ENCODE measurements around the gene SUFU. TPM values are rescaled to one million over a fixed set of nuclear protein-coding genes. Genes with fewer than 3 reads are reported as not detected.

Gene SUFU
- total and polyA plus RNA-seq, 7 donors, result 1.2 to 10.5 (median 6.6) TPM

- Histone ChIP-seq H3K4me1 (peaks cover 0 to 20% (median 11%) of the 10 kb centered on the region in 4 donors), H3K9me3 (no peaks in the 10 kb centered on the region), H3K27ac (no peak overlapping the region), H3K27me3 (no peaks in the 10 kb centered on the region), H3K4me3 (no peak overlapping the region), H3K36me3 (peaks cover 0 to 45% (median 0%) of the 10 kb centered on the region in 4 donors)
- peak; percentile 9 for DNase-seq
- TF ChIP-seq, protein P1, sequence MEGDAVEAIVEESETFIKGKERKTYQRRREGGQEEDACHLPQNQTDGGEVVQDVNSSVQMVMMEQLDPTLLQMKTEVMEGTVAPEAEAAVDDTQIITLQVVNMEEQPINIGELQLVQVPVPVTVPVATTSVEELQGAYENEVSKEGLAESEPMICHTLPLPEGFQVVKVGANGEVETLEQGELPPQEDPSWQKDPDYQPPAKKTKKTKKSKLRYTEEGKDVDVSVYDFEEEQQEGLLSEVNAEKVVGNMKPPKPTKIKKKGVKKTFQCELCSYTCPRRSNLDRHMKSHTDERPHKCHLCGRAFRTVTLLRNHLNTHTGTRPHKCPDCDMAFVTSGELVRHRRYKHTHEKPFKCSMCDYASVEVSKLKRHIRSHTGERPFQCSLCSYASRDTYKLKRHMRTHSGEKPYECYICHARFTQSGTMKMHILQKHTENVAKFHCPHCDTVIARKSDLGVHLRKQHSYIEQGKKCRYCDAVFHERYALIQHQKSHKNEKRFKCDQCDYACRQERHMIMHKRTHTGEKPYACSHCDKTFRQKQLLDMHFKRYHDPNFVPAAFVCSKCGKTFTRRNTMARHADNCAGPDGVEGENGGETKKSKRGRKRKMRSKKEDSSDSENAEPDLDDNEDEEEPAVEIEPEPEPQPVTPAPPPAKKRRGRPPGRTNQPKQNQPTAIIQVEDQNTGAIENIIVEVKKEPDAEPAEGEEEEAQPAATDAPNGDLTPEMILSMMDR (IDR thresholded peaks at IDR 0.05), result no peak
- TF ChIP-seq EP300 (IDR thresholded peaks at IDR 0.05), result no peak
- TF ChIP-seq POLR2A (IDR thresholded peaks at IDR 0.05), result no peak
- no peak for TF ChIP-seq POLR2AphosphoS5 (IDR thresholded peaks at IDR 0.05)
- intact Hi-C loops (cut with DNase I), result no loop called here
- 81 to 89% methylated on average over 5 of the region's 5 CpGs for WGBS, 2 donors
These were observed 177.9 kb downstream of the SUFU start for GRCh38 chr10:102681696-102682095.

GRCh38 chr10:102682416-102682815 lies 178.6 kb downstream of the SUFU start:
- H3K4me3 ChIP-seq, result no peak overlapping the region
- no peaks in the 10 kb centered on the region for H3K9me3 ChIP-seq
- peaks cover 0 to 45% (median 0%) of the 10 kb centered on the region in 4 donors for H3K36me3 ChIP-seq
- intact Hi-C loops (cut with DNase I), result no loop called here
- H3K27ac ChIP-seq, result no peak overlapping the region
- H3K4me1 ChIP-seq, result peaks cover 0 to 13% (median 6%) of the 10 kb centered on the region in 4 donors
- DNase-seq, result peak; percentile 41
- TF ChIP-seq EP300 (IDR thresholded peaks at IDR 0.05) (no peak), POLR2A (IDR thresholded peaks at IDR 0.05) (no peak), POLR2AphosphoS5 (IDR thresholded peaks at IDR 0.05) (no peak)
- TF ChIP-seq, protein P1 (IDR thresholded peaks at IDR 0.05), result no peak
- WGBS, 2 donors, result 56 to 84% methylated on average over 7 of the region's 7 CpGs
- H3K27me3 ChIP-seq, result no peaks in the 10 kb centered on the region

DNA sequence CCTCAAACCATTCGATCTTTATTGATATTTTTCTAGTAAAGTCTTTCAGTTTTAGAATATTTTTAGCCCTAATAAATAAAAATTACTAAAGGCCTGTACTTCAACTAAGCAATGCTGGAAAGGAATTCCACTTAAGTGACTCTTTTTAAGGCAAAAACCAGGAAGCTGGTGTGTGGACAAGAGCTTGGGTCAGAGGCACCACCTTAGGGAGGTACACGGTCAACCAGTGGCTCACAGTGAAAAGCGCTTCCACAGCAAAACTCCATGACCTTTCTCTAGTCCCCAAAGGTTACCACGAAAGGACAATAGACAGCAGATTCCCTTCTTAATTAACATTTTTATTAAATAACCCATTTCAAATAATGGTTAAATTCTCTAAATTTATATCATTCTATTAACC lies 179.2 kb downstream of the SUFU start:
- TF ChIP-seq EP300 (IDR thresholded peaks at IDR 0.05) (no peak), POLR2AphosphoS5 (IDR thresholded peaks at IDR 0.05) (no peak), POLR2A (IDR thresholded peaks at IDR 0.05) (no peak)
- TF ChIP-seq, protein P1 (IDR thresholded peaks at IDR 0.05), result no peak
- WGBS, 2 donors, result 92 to 95% methylated on average over 4 of the region's 4 CpGs

More for the DNA sequence above, 179.2 kb downstream of the SUFU start:
- no peak for DNase-seq
- no peak overlapping the region for H3K27ac ChIP-seq
- H3K36me3 ChIP-seq, result peaks cover 0 to 47% (median 0%) of the 10 kb centered on the region in 4 donors
- intact Hi-C loops (cut with DNase I), result no loop called here
- no peaks in the 10 kb centered on the region for H3K27me3 ChIP-seq
- no peaks in the 10 kb centered on the region for H3K9me3 ChIP-seq
- no peak overlapping the region for H3K4me3 ChIP-seq
- H3K4me1 ChIP-seq, result peaks cover 0 to 8% (median 4%) of the 10 kb centered on the region in 4 donors

Small RNA genes within 50 kb of the gene (small RNA-seq; reads per million reads assigned to genes)
- gene RNU6-43P, result 0 reads per million in 3 donors

Other genes starting within 250 kb of the SUFU start
- 10 to 100 TPM; 29.6 to 41.1 (median 36.0) TPM for gene NFKB2, start 108.3 kb upstream of the SUFU start, total RNA-seq
- 10 to 100 TPM in 2 of 3 donors, 1 to 10 TPM in 1; 5.4 to 41.5 (median 11.1) TPM for gene NFKB2, start 108.3 kb upstream of the SUFU start, polyA plus RNA-seq
- gene PSD, start 85.2 kb upstream of the SUFU start, total RNA-seq, result 100 to 1,000 TPM; 343 to 449 (median 417) TPM
- 10 to 100 TPM in 1 of 3 donors, 1 to 10 TPM in 1, under 1 TPM in 1; 0.69 to 23.3 (median 6.0) TPM for gene PSD, start 85.2 kb upstream of the SUFU start, polyA plus RNA-seq
- 10 to 100 TPM; 19.7 to 51.3 (median 34.2) TPM for gene FBXL15, start 83.1 kb upstream of the SUFU start, total RNA-seq
- 10 to 100 TPM; 19.0 to 36.7 (median 21.0) TPM for gene FBXL15, start 83.1 kb upstream of the SUFU start, polyA plus RNA-seq
- gene CUEDC2, start 71.4 kb upstream of the SUFU start, total RNA-seq, result 10 to 100 TPM; 65.2 to 93.5 (median 82.4) TPM
- 10 to 100 TPM; 30.0 to 47.7 (median 33.3) TPM for gene CUEDC2, start 71.4 kb upstream of the SUFU start, polyA plus RNA-seq
- under 1 TPM in 1 of 4 donors, not detected in 3; 0.36 TPM for gene C10orf95, start 52.4 kb upstream of the SUFU start, total RNA-seq
- 1 to 10 TPM in 2 of 3 donors, under 1 TPM in 1; 0.92 to 2.4 (median 1.1) TPM for gene C10orf95, start 52.4 kb upstream of the SUFU start, polyA plus RNA-seq
- 100 to 1,000 TPM; 124 to 146 (median 137) TPM for gene ACTR1A, start 1.3 kb upstream of the SUFU start, total RNA-seq
- 10 to 100 TPM; 48.6 to 75.0 (median 69.4) TPM for gene ACTR1A, start 1.3 kb upstream of the SUFU start, polyA plus RNA-seq
- 10 to 100 TPM; 58.9 to 88.6 (median 67.1) TPM for gene TRIM8, start 140.5 kb downstream of the SUFU start, total RNA-seq
- 10 to 100 TPM; 25.0 to 53.0 (median 46.8) TPM for gene TRIM8, start 140.5 kb downstream of the SUFU start, polyA plus RNA-seq
- 10 to 100 TPM in 2 of 4 donors, 1 to 10 TPM in 2; 7.3 to 12.0 (median 9.3) TPM for gene ARL3, start 210.4 kb downstream of the SUFU start, total RNA-seq
- 1 to 10 TPM; 4.6 to 8.4 (median 5.4) TPM for gene ARL3, start 210.4 kb downstream of the SUFU start, polyA plus RNA-seq
- gene SFXN2, start 210.7 kb downstream of the SUFU start, total RNA-seq, result 1 to 10 TPM in 2 of 4 donors, under 1 TPM in 2; 0.66 to 6.1 (median 1.5) TPM
- 10 to 100 TPM in 1 of 3 donors, 1 to 10 TPM in 2; 2.4 to 11.6 (median 3.0) TPM for gene SFXN2, start 210.7 kb downstream of the SUFU start, polyA plus RNA-seq
- 100 to 1,000 TPM in 2 of 4 donors, 10 to 100 TPM in 2; 83.8 to 148 (median 115) TPM for gene WBP1L, start 240.0 kb downstream of the SUFU start, total RNA-seq
- gene WBP1L, start 240.0 kb downstream of the SUFU start, polyA plus RNA-seq, result 10 to 100 TPM; 22.9 to 39.3 (median 25.8) TPM

Data from sigmoid colon (tissue), 7 donors.